K562 (cell line): ENCODE data around the gene ST3GAL3. TPM values are rescaled to one million over a fixed set of nuclear protein-coding genes. Genes with fewer than 3 reads are reported as not detected.
A peak's percentile ranks its signal among the peaks of the same experiment; 100 is the strongest.

Experiments
- ATAC-seq: fragments of 200-7000 bp; cut with Tn5 transposase; 3 replicates; pipeline ENCODE4 v1.9.1; 2020; ENCODE audit warnings: moderate library complexity
- BruUV-seq: library from RNA; stranded (reverse); fragments of 400-500 nt; replicated peaks from 2 replicates; lab custom pipeline; 2021; lab: Mats Ljungman, UMichigan
- CTCF ChIA-PET: fragments of 300-600 bp; formaldehyde crosslinking; extraction: SDS; loops from one replicate; lab custom pipeline; 2021; ENCODE audit warnings: low intra/inter-chr PET ratio; lab: Yijun Ruan, JAX
- POLR2A ChIA-PET: fragments of 300-600, 350-650 bp; sonication (Branson Sonifier 250); formaldehyde crosslinking; extraction: SDS; loops from one replicate; lab custom pipeline; 2021; ENCODE audit warnings: antibody characterized with exemption, inconsistent platforms; lab: Yijun Ruan, JAX
- DNase-seq, 4 experiments: peaks; one replicate each; pipeline versions ENCODE4 v3.0.0 to v3.0.0-alpha.2; 2011 to 2018; ENCODE audit warnings: low spot score in 3 of 4, mixed read lengths in 3 of 4; ENCODE audit errors: extremely low read depth in 1 of 4
- FAIRE-seq: peaks from 2 replicates; lab custom pipeline; 2011; peaks lifted over from hg19 to GRCh38; lab: Jason Lieb, UNC
- H2AFZ ChIP-seq: 2 replicates; pipeline ENCODE4 v1.6.0; 2011; ENCODE audit warnings: low read depth, low read length, control low read depth, inconsistent platforms
- H3K27ac ChIP-seq: fragments of 200-600 bp; 3 replicates; pipeline ENCODE4 v1.8.0; 2011; ENCODE audit warnings: low read depth, mild to moderate bottlenecking, control low read depth, inconsistent platforms, low read length, moderate library complexity, mixed read lengths; ENCODE audit errors: extremely low read depth
- H3K27me3 ChIP-seq, 2 experiments: fragments of 300-600 bp in 1 of 2; 2 replicates in 1 of 2; 3 replicates in 1 of 2; pipeline versions ENCODE4 v1.6.0 to v1.8.0; 2011; ENCODE audit warnings: inconsistent platforms in 2 of 2, low read length in 2 of 2, mild to moderate bottlenecking in 1 of 2, mixed read lengths in 1 of 2, moderate library complexity in 1 of 2; ENCODE audit not compliant: control insufficient read depth in 2 of 2, insufficient read depth in 2 of 2
- H3K36me3 ChIP-seq: fragments of 300-600 bp; 3 replicates; pipeline ENCODE4 v1.8.0; 2011; ENCODE audit warnings: mild to moderate bottlenecking, low read length, inconsistent platforms; ENCODE audit not compliant: control insufficient read depth, insufficient read depth
- H3K4me1 ChIP-seq, 2 experiments: fragments of 200-600 bp in 1 of 2; replicated peaks in 1 of 2; 2 replicates in 1 of 2; 3 replicates in 1 of 2; pipeline versions ENCODE4 v1.5.1 to v1.8.0; 2011; ENCODE audit warnings: inconsistent platforms in 2 of 2, low read length in 2 of 2, mild to moderate bottlenecking in 1 of 2, mixed read lengths in 1 of 2, moderate library complexity in 1 of 2; ENCODE audit not compliant: control insufficient read depth in 2 of 2, insufficient read depth in 2 of 2
- H3K4me2 ChIP-seq: 2 replicates; pipeline ENCODE4 v1.6.1; 2011; ENCODE audit warnings: low read length, control low read depth, inconsistent platforms, mixed read lengths; ENCODE audit not compliant: insufficient read depth
- H3K4me3 ChIP-seq: fragments of 200-600 bp; sonication (generic), shearing (Covaris generic); 2 replicates; pipeline ENCODE4 v1.5.1; 2016; ENCODE audit warnings: control low read depth, inconsistent platforms
- H3K79me2 ChIP-seq: fragments of 200-600 bp; 3 replicates; pipeline ENCODE4 v1.8.0; 2011; ENCODE audit warnings: low read length, inconsistent platforms; ENCODE audit not compliant: control insufficient read depth, insufficient read depth
- H3K9ac ChIP-seq, 2 experiments: 2 replicates each; pipeline versions ENCODE4 v1.6.0 to v1.6.1; 2011; ENCODE audit warnings: low read depth in 2 of 2, low read length in 2 of 2, control low read depth in 1 of 2, inconsistent platforms in 1 of 2, mild to moderate bottlenecking in 1 of 2, mixed read lengths in 1 of 2; ENCODE audit not compliant: insufficient read depth in 1 of 2
- H3K9me1 ChIP-seq: one replicate; pipeline ENCODE4 v1.6.0; 2011; ENCODE audit warnings: inconsistent platforms, mild to moderate bottlenecking, low read length, moderate library complexity; ENCODE audit not compliant: control insufficient read depth, insufficient read depth
- H3K9me3 ChIP-seq: replicated peaks from 2 replicates; pipeline ENCODE4 v1.5.1; 2011; ENCODE audit warnings: low read depth, low read length, inconsistent platforms; ENCODE audit not compliant: control insufficient read depth, insufficient read depth
- H4K20me1 ChIP-seq: replicated peaks from 2 replicates; pipeline ENCODE4 v1.6.1; 2011; ENCODE audit warnings: low read length, inconsistent platforms, mixed read lengths; ENCODE audit not compliant: control insufficient read depth, insufficient read depth
- HIVEP1 ChIP-seq: fragments of 250-450 bp; sonication (Bioruptor Pico); IDR thresholded peaks from 2 replicates; pipeline ENCODE4 v1.4.0; 2020; ENCODE audit warnings: mild to moderate bottlenecking
- RFX1 ChIP-seq: fragments of 450-650 bp; IDR thresholded peaks from 2 replicates; pipeline ENCODE4 v1.6.1; 2016; ENCODE audit warnings: mild to moderate bottlenecking, moderate library complexity
- SMARCB1 ChIP-seq: IDR thresholded peaks from 2 replicates; pipeline ENCODE4 v1.6.1; 2011; ENCODE audit warnings: improper control_type of control experiment, low read depth; ENCODE audit not compliant: insufficient read length
- ZFP30 ChIP-seq: fragments of 250-450 bp; sonication (Bioruptor Pico); IDR thresholded peaks from 2 replicates; pipeline ENCODE4 v1.8.0; 2022; ENCODE audit warnings: moderate library complexity, mild to moderate bottlenecking, inconsistent platforms, borderline replicate concordance
- ZNF79 ChIP-seq: fragments of 250-450 bp; sonication (Bioruptor Pico); IDR thresholded peaks from 2 replicates; pipeline ENCODE4 v1.4.0; 2020; ENCODE audit warnings: low read depth, mild to moderate bottlenecking, moderate library complexity
- WGBS: fragments of 100-300 bp; shearing (Covaris generic); methylation state at CpG from one replicate; pipeline ENCODE4 v1.1.6; 2016; ENCODE audit warnings: low coverage, mixed read lengths; ENCODE audit not compliant: insufficient coverage; ENCODE audit errors: missing lambda C conversion rate; 5-methylcytosine and 5-hydroxymethylcytosine counted together
- in situ Hi-C: fragments of 300-500 bp; cut with MboI; formaldehyde crosslinking; loops from 4 replicates; pipeline ENCODE4 v1.15.0; 2018; ENCODE audit warnings: inconsistent platforms, mixed read lengths
- intact Hi-C: fragments of 100-400 bp; cut with micrococcal nuclease; formaldehyde crosslinking; loops from 2 replicates; pipeline ENCODE4 v1.14.2; 2022
- polyA plus RNA-seq, 8 experiments: library from polyadenylated mRNA; depleted of rRNA in 4 of 8; stranded (reverse) in 5 of 8; unstranded in 3 of 8; fragments of >200 nt; fragmentation: Nextera tagmentation in 2 of 8; fragmentation: Illumina TruSeq in 1 of 8; extraction: Ambion mirVana in 2 of 8; extraction: Trizol in 1 of 8; gene quantifications; 2 replicates each; pipeline versions ENCODE4 v1.2.1 to v1.2.3, GENCODE V29; 2011 to 2014; ENCODE audit warnings: inconsistent platforms in 1 of 8, missing spikeins in 1 of 8
- total RNA-seq, 7 experiments: library from RNA; depleted of rRNA in 6 of 7; stranded (reverse); fragments of >200 nt in 6 of 7; fragmentation: Illumina TruSeq in 2 of 7; extraction: Trizol in 2 of 7; gene quantifications; 2 replicates each; pipeline versions ENCODE4 v1.2.1 to v1.2.3, GENCODE V29; 2011 to 2021; ENCODE audit warnings: low replicate concordance in 1 of 7
- TF ChIP-seq, protein P1 (sequence below): fragments of 450-650 bp; conservative IDR thresholded peaks from 2 replicates; pipeline ENCODE4 v1.6.1; 2016; ENCODE audit warnings: missing genetic modification characterization, low read depth, mild to moderate bottlenecking, missing compliant biosample characterization, moderate library complexity
- TF ChIP-seq, protein P2 (sequence below): fragments of 250-450 bp; sonication (Bioruptor Pico); IDR thresholded peaks from 2 replicates; pipeline ENCODE4 v1.4.0; 2020; ENCODE audit warnings: mild to moderate bottlenecking, moderate library complexity
- TF ChIP-seq, protein P3 (sequence below): sonication (generic); IDR thresholded peaks from 2 replicates; pipeline ENCODE4 v1.6.1; 2016
- TF ChIP-seq, protein P4 (sequence below), 2 experiments: fragments of 450-650 bp in 1 of 2; sonication (generic) in 1 of 2; formaldehyde crosslinking in 1 of 2; IDR thresholded peaks in 1 of 2; conservative IDR thresholded peaks in 1 of 2; 2 replicates each; pipeline versions ENCODE4 v1.6.1 to v1.8.1; 2016 to 2023; ENCODE audit warnings: mild to moderate bottlenecking in 2 of 2, moderate library complexity in 2 of 2, inconsistent platforms in 1 of 2, missing genetic modification reagents in 1 of 2
- TF ChIP-seq, protein P5 (sequence below): fragments of 250-450 bp; sonication (Bioruptor Pico); IDR thresholded peaks from 2 replicates; pipeline ENCODE4 v1.4.0; 2020; ENCODE audit warnings: borderline replicate concordance

Gene ST3GAL3
- total and polyA plus RNA-seq, 9 of the 15 experiments (the other 6 are each of a cell fraction or from before 2014, with no cell fraction given): 1.2 to 18.9 (median 11.0) TPM

DNA sequence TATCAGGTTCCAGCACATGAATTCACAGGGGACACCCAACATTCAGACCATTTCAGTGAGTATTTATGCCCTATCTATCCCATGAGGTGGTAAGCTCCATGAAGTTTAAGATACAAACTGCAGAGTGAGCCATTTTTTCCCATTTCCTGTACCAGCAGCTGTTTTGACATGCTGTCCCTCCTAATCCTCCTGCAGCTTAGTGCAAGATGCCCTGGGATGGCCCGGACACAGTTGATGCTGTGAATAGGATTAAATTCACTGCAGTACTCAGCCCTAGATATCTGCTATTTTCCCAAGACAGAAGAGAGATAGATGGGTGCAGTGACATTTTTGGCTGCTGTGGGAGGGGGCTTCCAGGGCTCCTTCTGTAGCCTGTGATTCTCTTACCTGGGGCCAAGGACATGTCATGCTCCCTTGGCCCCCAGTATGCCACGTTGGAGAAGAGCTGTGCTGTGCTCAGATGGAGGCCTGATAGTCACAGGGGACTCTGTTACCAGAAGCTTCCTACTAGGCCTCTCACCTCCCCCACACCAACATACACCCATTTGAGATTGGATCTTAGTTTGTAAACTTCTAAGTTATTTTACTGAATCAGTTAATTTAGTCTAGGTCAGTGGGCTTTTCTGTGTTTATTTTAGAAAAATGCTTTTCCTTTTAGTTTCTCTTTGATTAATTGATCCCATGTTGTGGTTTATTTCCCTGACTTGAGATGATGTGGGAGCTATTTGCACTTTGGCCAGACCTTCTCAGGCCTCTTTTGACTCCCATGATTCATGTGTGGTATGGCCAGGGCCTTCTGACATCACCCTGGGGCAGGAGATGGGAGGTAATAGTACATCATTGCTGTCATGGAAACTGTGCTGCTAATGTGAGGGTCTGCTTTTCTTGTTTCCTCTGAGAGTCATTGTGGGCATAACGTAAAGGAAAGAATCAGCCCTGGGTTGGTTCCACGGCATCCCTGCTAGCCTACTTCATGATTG is 92.6 kb downstream of the ST3GAL3 start:
- Histone ChIP-seq H3K9ac (no peak overlapping the region), H3K4me3 (no peak overlapping the region), H3K36me3 (peaks cover 4% of the 10 kb centered on the region; the same call in 1 of the 3 replicates), H3K9me1 (no peaks in the 10 kb centered on the region), H3K9me3 (no peaks in the 10 kb centered on the region), H2AFZ (no peak overlapping the region), H3K27me3 (no peaks in the 10 kb centered on the region), H4K20me1 (no peaks in the 10 kb centered on the region), H3K27ac (no peak overlapping the region), H3K4me1 (peaks cover 0 to 8% of the 10 kb centered on the region in 2 experiments; a peak in 4 of 5 replicates), H3K4me2 (no peak overlapping the region), H3K79me2 (no peaks in the 10 kb centered on the region)
- no TSS peak for BruUV-seq
- POLR2A ChIA-PET: interaction anchor here (0.5 to 1.0 kb wide), 4 partner anchors 11 to 835 kb away, joined by 3 to 6 read pairs (median 3); no protein-coding TSS in a partner anchor
- no peak for FAIRE-seq
- CTCF ChIA-PET: no interaction called here
- peak in 2 of 4 experiments; percentile 12 to 20 for DNase-seq
- in situ Hi-C loops: no loop called here
- WGBS: 57% methylated on average over 4 of the region's 4 CpGs
- ATAC-seq: peak; percentile 71
- intact Hi-C loops: no loop called here
- TF ChIP-seq HIVEP1 (CRISPR knock-in tag) (no peak), ZNF79 (CRISPR knock-in tag) (no peak), ZFP30 (CRISPR knock-in tag) (no peak), SMARCB1 (no peak), RFX1 (0 out of 2 replicates have a peak, but pooled peaks have one; percentile 13)
- TF ChIP-seq, protein P1, sequence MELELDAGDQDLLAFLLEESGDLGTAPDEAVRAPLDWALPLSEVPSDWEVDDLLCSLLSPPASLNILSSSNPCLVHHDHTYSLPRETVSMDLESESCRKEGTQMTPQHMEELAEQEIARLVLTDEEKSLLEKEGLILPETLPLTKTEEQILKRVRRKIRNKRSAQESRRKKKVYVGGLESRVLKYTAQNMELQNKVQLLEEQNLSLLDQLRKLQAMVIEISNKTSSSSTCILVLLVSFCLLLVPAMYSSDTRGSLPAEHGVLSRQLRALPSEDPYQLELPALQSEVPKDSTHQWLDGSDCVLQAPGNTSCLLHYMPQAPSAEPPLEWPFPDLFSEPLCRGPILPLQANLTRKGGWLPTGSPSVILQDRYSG: no peak
- TF ChIP-seq, protein P2, sequence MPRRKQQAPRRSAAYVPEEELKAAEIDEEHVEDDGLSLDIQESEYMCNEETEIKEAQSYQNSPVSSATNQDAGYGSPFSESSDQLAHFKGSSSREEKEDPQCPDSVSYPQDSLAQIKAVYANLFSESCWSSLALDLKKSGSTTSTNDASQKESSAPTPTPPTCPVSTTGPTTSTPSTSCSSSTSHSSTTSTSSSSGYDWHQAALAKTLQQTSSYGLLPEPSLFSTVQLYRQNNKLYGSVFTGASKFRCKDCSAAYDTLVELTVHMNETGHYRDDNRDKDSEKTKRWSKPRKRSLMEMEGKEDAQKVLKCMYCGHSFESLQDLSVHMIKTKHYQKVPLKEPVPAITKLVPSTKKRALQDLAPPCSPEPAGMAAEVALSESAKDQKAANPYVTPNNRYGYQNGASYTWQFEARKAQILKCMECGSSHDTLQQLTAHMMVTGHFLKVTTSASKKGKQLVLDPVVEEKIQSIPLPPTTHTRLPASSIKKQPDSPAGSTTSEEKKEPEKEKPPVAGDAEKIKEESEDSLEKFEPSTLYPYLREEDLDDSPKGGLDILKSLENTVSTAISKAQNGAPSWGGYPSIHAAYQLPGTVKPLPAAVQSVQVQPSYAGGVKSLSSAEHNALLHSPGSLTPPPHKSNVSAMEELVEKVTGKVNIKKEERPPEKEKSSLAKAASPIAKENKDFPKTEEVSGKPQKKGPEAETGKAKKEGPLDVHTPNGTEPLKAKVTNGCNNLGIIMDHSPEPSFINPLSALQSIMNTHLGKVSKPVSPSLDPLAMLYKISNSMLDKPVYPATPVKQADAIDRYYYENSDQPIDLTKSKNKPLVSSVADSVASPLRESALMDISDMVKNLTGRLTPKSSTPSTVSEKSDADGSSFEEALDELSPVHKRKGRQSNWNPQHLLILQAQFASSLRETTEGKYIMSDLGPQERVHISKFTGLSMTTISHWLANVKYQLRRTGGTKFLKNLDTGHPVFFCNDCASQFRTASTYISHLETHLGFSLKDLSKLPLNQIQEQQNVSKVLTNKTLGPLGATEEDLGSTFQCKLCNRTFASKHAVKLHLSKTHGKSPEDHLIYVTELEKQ (CRISPR knock-in tag): no peak
- TF ChIP-seq, protein P3, sequence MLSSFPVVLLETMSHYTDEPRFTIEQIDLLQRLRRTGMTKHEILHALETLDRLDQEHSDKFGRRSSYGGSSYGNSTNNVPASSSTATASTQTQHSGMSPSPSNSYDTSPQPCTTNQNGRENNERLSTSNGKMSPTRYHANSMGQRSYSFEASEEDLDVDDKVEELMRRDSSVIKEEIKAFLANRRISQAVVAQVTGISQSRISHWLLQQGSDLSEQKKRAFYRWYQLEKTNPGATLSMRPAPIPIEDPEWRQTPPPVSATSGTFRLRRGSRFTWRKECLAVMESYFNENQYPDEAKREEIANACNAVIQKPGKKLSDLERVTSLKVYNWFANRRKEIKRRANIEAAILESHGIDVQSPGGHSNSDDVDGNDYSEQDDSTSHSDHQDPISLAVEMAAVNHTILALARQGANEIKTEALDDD: peak; percentile 57; the same call in 1 of the 2 replicates
- TF ChIP-seq, protein P4, sequence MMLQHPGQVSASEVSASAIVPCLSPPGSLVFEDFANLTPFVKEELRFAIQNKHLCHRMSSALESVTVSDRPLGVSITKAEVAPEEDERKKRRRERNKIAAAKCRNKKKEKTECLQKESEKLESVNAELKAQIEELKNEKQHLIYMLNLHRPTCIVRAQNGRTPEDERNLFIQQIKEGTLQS (IDR thresholded peaks at IDR 0.05): 0 out of 2 replicates have a peak, but pooled peaks have one; percentile 15
- TF ChIP-seq, protein P4 (CRISPR knock-in tag; conservative IDR thresholded peaks at IDR 0.05): no peak
- TF ChIP-seq, protein P5, sequence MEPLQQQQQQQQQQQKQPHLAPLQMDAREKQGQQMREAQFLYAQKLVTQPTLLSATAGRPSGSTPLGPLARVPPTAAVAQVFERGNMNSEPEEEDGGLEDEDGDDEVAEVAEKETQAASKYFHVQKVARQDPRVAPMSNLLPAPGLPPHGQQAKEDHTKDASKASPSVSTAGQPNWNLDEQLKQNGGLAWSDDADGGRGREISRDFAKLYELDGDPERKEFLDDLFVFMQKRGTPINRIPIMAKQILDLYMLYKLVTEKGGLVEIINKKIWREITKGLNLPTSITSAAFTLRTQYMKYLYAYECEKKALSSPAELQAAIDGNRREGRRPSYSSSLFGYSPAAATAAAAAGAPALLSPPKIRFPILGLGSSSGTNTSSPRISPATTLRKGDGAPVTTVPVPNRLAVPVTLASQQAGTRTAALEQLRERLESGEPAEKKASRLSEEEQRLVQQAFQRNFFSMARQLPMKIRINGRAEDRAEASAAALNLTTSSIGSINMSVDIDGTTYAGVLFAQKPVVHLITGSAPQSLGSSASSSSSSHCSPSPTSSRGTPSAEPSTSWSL (CRISPR knock-in tag): no peak
